ENCODE results near the gene NLRC3. TPM values are rescaled to one million over a fixed set of nuclear protein-coding genes. Genes with fewer than 3 reads are reported as not detected.
"Not testable (repeated sequence)": the region's sequence is repeated elsewhere in the genome, so short reads cannot be mapped to it uniquely, and the experiment has no call there.

Gene NLRC3
- total and polyA plus RNA-seq, 4 donors = 0.35 to 2.2 (median 1.0) TPM

DNA sequence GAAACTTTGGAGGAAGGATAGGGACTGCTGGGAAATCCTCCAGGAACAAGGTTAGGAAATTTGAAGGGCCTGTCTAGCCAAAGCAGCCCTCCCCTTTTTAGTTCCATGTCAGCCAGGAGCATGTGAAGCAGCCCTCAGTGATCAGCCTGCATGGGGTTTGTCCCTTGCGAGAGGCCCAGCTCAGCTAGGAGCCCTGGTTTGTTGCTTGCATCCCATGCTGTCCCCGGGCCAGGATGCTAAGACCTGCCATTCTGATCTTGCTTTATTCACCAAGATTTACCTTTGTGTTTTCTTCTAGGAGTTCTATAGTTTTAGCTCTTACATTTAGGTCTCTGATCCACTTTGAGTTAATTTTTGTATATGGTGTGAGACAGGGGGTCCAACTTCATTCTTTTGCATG is 48.8 kb downstream of the NLRC3 start:
- no peaks in the 10 kb centered on the region for H3K9me3 ChIP-seq (ENCODE audit: control insufficient read depth in 4 of 4, low read length in 3 of 4)
- no peak for DNase-seq (ENCODE audit: low spot score)

DNA sequence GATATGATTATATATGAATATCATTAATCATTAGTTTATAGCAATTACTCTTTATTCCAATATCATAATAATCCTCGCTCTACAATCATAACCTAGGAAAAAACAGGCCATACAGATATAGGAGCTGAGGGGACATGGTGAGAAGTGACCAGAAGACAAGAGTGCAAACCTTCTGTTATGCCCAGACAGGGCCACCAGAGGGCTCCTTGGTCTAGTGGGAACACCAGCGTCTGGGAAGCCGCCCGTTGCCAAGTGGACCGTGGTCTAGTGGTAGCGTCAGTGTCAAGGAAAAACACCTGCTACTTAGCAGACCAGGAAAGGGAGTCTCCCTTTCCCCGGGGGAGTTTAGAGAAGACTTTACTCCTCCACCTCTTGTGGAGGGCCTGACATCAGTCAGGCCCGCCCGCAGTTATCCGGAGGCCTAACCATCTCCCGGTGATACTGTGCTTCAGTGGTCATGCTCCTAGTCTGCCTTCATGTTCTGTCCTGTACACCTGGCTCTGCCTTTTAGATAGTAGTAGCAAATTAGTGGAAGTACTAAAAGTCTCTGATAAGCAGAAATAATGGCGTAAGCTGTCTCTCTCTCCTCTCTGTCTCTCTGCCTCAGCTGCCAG is 49.9 kb downstream of the NLRC3 start:
- peaks cover 0 to 28% (median 8%) of the 10 kb centered on the region in 4 donors for H3K36me3 ChIP-seq (ENCODE audit: control insufficient read depth in 4 of 4, insufficient read depth in 3 of 4, low read depth in 1 of 4, low read length in 3 of 4)
- TF ChIP-seq HNF4A (conservative IDR thresholded peaks at IDR 0.05) (peak; percentile 21 to 48), RAD21 (IDR thresholded peaks at IDR 0.05) (peak; percentile 77 to 85)
- TF ChIP-seq, protein P1, sequence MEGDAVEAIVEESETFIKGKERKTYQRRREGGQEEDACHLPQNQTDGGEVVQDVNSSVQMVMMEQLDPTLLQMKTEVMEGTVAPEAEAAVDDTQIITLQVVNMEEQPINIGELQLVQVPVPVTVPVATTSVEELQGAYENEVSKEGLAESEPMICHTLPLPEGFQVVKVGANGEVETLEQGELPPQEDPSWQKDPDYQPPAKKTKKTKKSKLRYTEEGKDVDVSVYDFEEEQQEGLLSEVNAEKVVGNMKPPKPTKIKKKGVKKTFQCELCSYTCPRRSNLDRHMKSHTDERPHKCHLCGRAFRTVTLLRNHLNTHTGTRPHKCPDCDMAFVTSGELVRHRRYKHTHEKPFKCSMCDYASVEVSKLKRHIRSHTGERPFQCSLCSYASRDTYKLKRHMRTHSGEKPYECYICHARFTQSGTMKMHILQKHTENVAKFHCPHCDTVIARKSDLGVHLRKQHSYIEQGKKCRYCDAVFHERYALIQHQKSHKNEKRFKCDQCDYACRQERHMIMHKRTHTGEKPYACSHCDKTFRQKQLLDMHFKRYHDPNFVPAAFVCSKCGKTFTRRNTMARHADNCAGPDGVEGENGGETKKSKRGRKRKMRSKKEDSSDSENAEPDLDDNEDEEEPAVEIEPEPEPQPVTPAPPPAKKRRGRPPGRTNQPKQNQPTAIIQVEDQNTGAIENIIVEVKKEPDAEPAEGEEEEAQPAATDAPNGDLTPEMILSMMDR (IDR thresholded peaks at IDR 0.05; ENCODE audit: low read depth, low read length, missing input control) = peak; percentile 68

More for the DNA sequence above, 48.8 kb downstream of the NLRC3 start:
- Histone ChIP-seq H3K36me3 (ENCODE audit: control insufficient read depth in 4 of 4, insufficient read depth in 3 of 4, low read depth in 1 of 4, low read length in 3 of 4) (peaks cover 2 to 30% (median 13%) of the 10 kb centered on the region in 4 donors), H3K4me3 (ENCODE audit: low read depth in 1 of 3, low read length in 3 of 3) (no peak overlapping the region), H3K27me3 (ENCODE audit: control insufficient read depth in 4 of 4, insufficient read depth in 4 of 4, low read length in 3 of 4) (no peaks in the 10 kb centered on the region), H3K4me1 (ENCODE audit: control insufficient read depth in 4 of 4, insufficient read depth in 4 of 4, low read length in 3 of 4) (no peaks in the 10 kb centered on the region), H3K9ac (ENCODE audit: low read depth in 1 of 2, low read length in 2 of 2) (no peak overlapping the region), H3K27ac (ENCODE audit: low read depth in 1 of 2, low read length in 2 of 2) (no peak overlapping the region)
- 100% methylated on average over 2 of the region's 2 CpGs for WGBS
- TF ChIP-seq, protein P2, sequence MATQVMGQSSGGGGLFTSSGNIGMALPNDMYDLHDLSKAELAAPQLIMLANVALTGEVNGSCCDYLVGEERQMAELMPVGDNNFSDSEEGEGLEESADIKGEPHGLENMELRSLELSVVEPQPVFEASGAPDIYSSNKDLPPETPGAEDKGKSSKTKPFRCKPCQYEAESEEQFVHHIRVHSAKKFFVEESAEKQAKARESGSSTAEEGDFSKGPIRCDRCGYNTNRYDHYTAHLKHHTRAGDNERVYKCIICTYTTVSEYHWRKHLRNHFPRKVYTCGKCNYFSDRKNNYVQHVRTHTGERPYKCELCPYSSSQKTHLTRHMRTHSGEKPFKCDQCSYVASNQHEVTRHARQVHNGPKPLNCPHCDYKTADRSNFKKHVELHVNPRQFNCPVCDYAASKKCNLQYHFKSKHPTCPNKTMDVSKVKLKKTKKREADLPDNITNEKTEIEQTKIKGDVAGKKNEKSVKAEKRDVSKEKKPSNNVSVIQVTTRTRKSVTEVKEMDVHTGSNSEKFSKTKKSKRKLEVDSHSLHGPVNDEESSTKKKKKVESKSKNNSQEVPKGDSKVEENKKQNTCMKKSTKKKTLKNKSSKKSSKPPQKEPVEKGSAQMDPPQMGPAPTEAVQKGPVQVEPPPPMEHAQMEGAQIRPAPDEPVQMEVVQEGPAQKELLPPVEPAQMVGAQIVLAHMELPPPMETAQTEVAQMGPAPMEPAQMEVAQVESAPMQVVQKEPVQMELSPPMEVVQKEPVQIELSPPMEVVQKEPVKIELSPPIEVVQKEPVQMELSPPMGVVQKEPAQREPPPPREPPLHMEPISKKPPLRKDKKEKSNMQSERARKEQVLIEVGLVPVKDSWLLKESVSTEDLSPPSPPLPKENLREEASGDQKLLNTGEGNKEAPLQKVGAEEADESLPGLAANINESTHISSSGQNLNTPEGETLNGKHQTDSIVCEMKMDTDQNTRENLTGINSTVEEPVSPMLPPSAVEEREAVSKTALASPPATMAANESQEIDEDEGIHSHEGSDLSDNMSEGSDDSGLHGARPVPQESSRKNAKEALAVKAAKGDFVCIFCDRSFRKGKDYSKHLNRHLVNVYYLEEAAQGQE (IDR thresholded peaks at IDR 0.05) = no peak
- TF ChIP-seq EGR1 (IDR thresholded peaks at IDR 0.05; ENCODE audit: low read depth in 2 of 2) (no peak), HNF4G (IDR thresholded peaks at IDR 0.05) (no peak), FOXA1 (IDR thresholded peaks at IDR 0.05) (no peak), TAF1 (conservative IDR thresholded peaks at IDR 0.05) (no peak), FOXA2 (IDR thresholded peaks at IDR 0.05) (no peak), HNF4A (conservative IDR thresholded peaks at IDR 0.05) (no peak), YY1 (IDR thresholded peaks at IDR 0.05) (no peak)
- TF ChIP-seq, protein P1 (IDR thresholded peaks at IDR 0.05; ENCODE audit: low read depth, low read length, missing input control) = no peak

More for the DNA sequence above, 49.9 kb downstream of the NLRC3 start:
- not testable (repeated sequence) for H3K27me3 ChIP-seq (ENCODE audit: control insufficient read depth in 4 of 4, insufficient read depth in 4 of 4, low read length in 3 of 4); DNase-seq (ENCODE audit: low spot score); H3K27ac ChIP-seq (ENCODE audit: low read depth in 1 of 2, low read length in 2 of 2); H3K4me3 ChIP-seq (ENCODE audit: low read depth in 1 of 3, low read length in 3 of 3); H3K9ac ChIP-seq (ENCODE audit: low read depth in 1 of 2, low read length in 2 of 2); H3K4me1 ChIP-seq (ENCODE audit: control insufficient read depth in 4 of 4, insufficient read depth in 4 of 4, low read length in 3 of 4); H3K9me3 ChIP-seq (ENCODE audit: control insufficient read depth in 4 of 4, low read length in 3 of 4)
- WGBS = 60% methylated on average over 12 of the region's 12 CpGs
